ENCODE results near the gene MFAP2.

GRCh38 chr1:16969651-16970050 is 10.8 kb downstream of the MFAP2 start:
- no peak for TF ChIP-seq POLR2A (IDR thresholded peaks at IDR 0.05)
- TF ChIP-seq, protein P1, sequence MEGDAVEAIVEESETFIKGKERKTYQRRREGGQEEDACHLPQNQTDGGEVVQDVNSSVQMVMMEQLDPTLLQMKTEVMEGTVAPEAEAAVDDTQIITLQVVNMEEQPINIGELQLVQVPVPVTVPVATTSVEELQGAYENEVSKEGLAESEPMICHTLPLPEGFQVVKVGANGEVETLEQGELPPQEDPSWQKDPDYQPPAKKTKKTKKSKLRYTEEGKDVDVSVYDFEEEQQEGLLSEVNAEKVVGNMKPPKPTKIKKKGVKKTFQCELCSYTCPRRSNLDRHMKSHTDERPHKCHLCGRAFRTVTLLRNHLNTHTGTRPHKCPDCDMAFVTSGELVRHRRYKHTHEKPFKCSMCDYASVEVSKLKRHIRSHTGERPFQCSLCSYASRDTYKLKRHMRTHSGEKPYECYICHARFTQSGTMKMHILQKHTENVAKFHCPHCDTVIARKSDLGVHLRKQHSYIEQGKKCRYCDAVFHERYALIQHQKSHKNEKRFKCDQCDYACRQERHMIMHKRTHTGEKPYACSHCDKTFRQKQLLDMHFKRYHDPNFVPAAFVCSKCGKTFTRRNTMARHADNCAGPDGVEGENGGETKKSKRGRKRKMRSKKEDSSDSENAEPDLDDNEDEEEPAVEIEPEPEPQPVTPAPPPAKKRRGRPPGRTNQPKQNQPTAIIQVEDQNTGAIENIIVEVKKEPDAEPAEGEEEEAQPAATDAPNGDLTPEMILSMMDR (IDR thresholded peaks at IDR 0.05), result no peak
- TF ChIP-seq POLR2AphosphoS5 (IDR thresholded peaks at IDR 0.05), result no peak
